ENCODE data around the gene PRKAA2.

DNA sequence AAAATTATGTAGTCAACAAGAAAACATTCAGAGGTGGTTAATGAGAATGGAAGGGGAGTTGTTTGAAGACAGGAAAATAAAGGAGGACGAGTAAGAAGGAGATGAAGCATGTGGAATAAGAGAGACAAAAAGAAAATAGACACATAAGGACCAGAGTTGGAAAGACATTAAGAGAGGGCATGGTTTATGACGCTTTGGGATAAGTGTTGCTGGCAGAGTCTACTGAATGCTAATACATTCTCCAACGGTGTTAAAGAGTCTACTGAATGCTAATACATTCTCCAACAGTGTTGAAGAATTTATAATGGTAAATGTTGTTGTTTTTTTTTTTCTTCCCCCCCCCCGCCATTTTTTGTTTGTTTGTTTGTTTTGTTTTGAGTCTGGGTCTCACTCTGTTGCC, 13.1 kb downstream of the PRKAA2 start:
- TF ChIP-seq, protein P1, sequence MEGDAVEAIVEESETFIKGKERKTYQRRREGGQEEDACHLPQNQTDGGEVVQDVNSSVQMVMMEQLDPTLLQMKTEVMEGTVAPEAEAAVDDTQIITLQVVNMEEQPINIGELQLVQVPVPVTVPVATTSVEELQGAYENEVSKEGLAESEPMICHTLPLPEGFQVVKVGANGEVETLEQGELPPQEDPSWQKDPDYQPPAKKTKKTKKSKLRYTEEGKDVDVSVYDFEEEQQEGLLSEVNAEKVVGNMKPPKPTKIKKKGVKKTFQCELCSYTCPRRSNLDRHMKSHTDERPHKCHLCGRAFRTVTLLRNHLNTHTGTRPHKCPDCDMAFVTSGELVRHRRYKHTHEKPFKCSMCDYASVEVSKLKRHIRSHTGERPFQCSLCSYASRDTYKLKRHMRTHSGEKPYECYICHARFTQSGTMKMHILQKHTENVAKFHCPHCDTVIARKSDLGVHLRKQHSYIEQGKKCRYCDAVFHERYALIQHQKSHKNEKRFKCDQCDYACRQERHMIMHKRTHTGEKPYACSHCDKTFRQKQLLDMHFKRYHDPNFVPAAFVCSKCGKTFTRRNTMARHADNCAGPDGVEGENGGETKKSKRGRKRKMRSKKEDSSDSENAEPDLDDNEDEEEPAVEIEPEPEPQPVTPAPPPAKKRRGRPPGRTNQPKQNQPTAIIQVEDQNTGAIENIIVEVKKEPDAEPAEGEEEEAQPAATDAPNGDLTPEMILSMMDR (IDR thresholded peaks at IDR 0.05; ENCODE audit: low read depth, low read length, poor library complexity, severe bottlenecking) = no peak
- TF ChIP-seq EZH2phosphoT487 (IDR thresholded peaks at IDR 0.05; ENCODE audit: borderline replicate concordance, low read length) = no peak
